Adrenal gland (tissue), 5 donors: ENCODE data around the gene ARHGAP20.

Experiments
- CTCF ChIP-seq, 6 experiments: fragments of 450-650 bp in 4 of 6; fragments of 200-600 bp in 2 of 6; sonication (generic) in 1 of 6; IDR thresholded peaks; 1 replicate in 5 of 6; 2 replicates in 1 of 6; pipeline versions ENCODE4 v1.5.1 to v1.8.0; 2016 to 2021; ENCODE audit warnings: antibody characterized with exemption in 6 of 6, mild to moderate bottlenecking in 2 of 6, moderate library complexity in 1 of 6
- POLR2A ChIP-seq, 2 donors: fragments of 450-650 bp; IDR thresholded peaks; one replicate each; pipeline ENCODE4 v1.6.1; 2017; ENCODE audit warnings: antibody characterized with exemption in 2 of 2, mild to moderate bottlenecking in 2 of 2, moderate library complexity in 1 of 2
- donor health status: DM: no; HTN: no; CAD: no.

- no peak for TF ChIP-seq POLR2A (IDR thresholded peaks at IDR 0.05)
- TF ChIP-seq CTCF (IDR thresholded peaks at IDR 0.05), result no peak
These were observed 98.9 kb downstream of the ARHGAP20 start for GRCh38 chr11:110613197-110613918.
